IMR-90 (cell line): ENCODE data around the gene PPAN. TPM values are rescaled to one million over a fixed set of nuclear protein-coding genes. Genes with fewer than 3 reads are reported as not detected.

Experiments used
- ATAC-seq: fragments of 200-7000 bp; cut with Tn5 transposase; 2 replicates; pipeline ENCODE4 v1.9.1; 2020; ENCODE audit warnings: low read depth, mild to moderate bottlenecking, moderate library complexity
- BruUV-seq: library from RNA; stranded (reverse); fragments of 400-500 nt; replicated peaks from 2 replicates; lab custom pipeline; 2021; lab: Mats Ljungman, UMichigan
- CTCF ChIA-PET: fragments of 300-600 bp; formaldehyde crosslinking; extraction: SDS; loops from one replicate; lab custom pipeline; 2021; ENCODE audit warnings: antibody characterized with exemption; lab: Yijun Ruan, JAX
- POLR2A ChIA-PET: fragments of 300-600 bp; sonication (Branson Sonifier 250); formaldehyde crosslinking; loops from one replicate; lab custom pipeline; 2022; ENCODE audit warnings: antibody characterized with exemption; ENCODE audit not compliant: unreplicated experiment; lab: Charles Lee
- DNase-seq: peaks from one replicate; pipeline ENCODE4 v3.0.0; 2013
- H2AFZ ChIP-seq: replicated peaks from 2 replicates; pipeline ENCODE3; 2013; ENCODE audit warnings: low read length, mild to moderate bottlenecking; ENCODE audit not compliant: poor library complexity
- H2AK5ac ChIP-seq: 2 replicates; pipeline ENCODE4 v1.6.1; 2013; ENCODE audit warnings: low read depth, low read length, inconsistent platforms
- H2AK9ac ChIP-seq: replicated peaks from 2 replicates; pipeline ENCODE3; 2013; ENCODE audit warnings: mild to moderate bottlenecking, low read depth, low read length, moderate library complexity; ENCODE audit not compliant: poor library complexity
- H2BK120ac ChIP-seq: 2 replicates; pipeline ENCODE4 v1.6.1; 2013; ENCODE audit warnings: low read depth, low read length, inconsistent platforms
- H2BK15ac ChIP-seq: 3 replicates; pipeline ENCODE4 v1.6.1; 2013; ENCODE audit warnings: low read depth, low read length, inconsistent platforms
- H2BK20ac ChIP-seq: 2 replicates; pipeline ENCODE4 v1.6.1; 2013; ENCODE audit warnings: low read depth, mild to moderate bottlenecking, inconsistent platforms, low read length, moderate library complexity
- H2BK5ac ChIP-seq: 2 replicates; pipeline ENCODE4 v1.6.1; 2013; ENCODE audit warnings: mild to moderate bottlenecking, low read depth, low read length, inconsistent platforms; ENCODE audit not compliant: poor library complexity, severe bottlenecking
- H3K14ac ChIP-seq: replicated peaks from 2 replicates; pipeline ENCODE4 v1.6.1; 2013; ENCODE audit warnings: low read depth, low read length, inconsistent platforms
- H3K18ac ChIP-seq: 2 replicates; pipeline ENCODE4 v1.6.1; 2013; ENCODE audit warnings: low read depth, low read length, control low read depth
- H3K23ac ChIP-seq: 2 replicates; pipeline ENCODE4 v1.6.1; 2013; ENCODE audit warnings: low read depth, low read length, inconsistent platforms
- H3K27ac ChIP-seq: 2 replicates; pipeline ENCODE4 v1.5.1; 2013; ENCODE audit warnings: mild to moderate bottlenecking, control low read depth, low read length; ENCODE audit not compliant: insufficient read depth
- H3K27me3 ChIP-seq: 2 replicates; pipeline ENCODE4 v1.6.1; 2013; ENCODE audit warnings: low read length; ENCODE audit not compliant: control insufficient read depth, insufficient read depth
- H3K36me3 ChIP-seq: 2 replicates; pipeline ENCODE4 v1.6.1; 2013; ENCODE audit warnings: low read length, mixed read lengths; ENCODE audit not compliant: control insufficient read depth, insufficient read depth
- H3K4ac ChIP-seq: 2 replicates; pipeline ENCODE4 v1.6.1; 2013; ENCODE audit warnings: low read depth, low read length, inconsistent platforms
- H3K4me1 ChIP-seq: 2 replicates; pipeline ENCODE4 v1.6.1; 2013; ENCODE audit warnings: low read length, mixed read lengths; ENCODE audit not compliant: control insufficient read depth, insufficient read depth
- H3K4me2 ChIP-seq: 2 replicates; pipeline ENCODE4 v1.6.1; 2013; ENCODE audit warnings: low read depth, mild to moderate bottlenecking, control low read depth, low read length, moderate library complexity
- H3K4me3 ChIP-seq: 2 replicates; pipeline ENCODE4 v1.5.1; 2013; ENCODE audit warnings: low read depth, mild to moderate bottlenecking, control low read depth, low read length, moderate library complexity; ENCODE audit not compliant: insufficient read depth
- H3K56ac ChIP-seq: 2 replicates; pipeline ENCODE4 v1.6.1; 2013; ENCODE audit warnings: low read length, inconsistent platforms; ENCODE audit not compliant: insufficient read depth; ENCODE audit errors: extremely low read depth
- H3K79me1 ChIP-seq, 2 experiments: 2 replicates each; pipeline ENCODE4 v1.6.1; 2013; ENCODE audit warnings: low read length in 2 of 2, inconsistent platforms in 1 of 2, low read depth in 1 of 2
- H3K9ac ChIP-seq: 2 replicates; pipeline ENCODE4 v1.6.1; 2013; ENCODE audit warnings: low read depth, low read length, control low read depth
- H3K9me1 ChIP-seq: 2 replicates; pipeline ENCODE4 v1.6.1; 2013; ENCODE audit warnings: low read length, inconsistent platforms; ENCODE audit not compliant: insufficient read depth
- H3K9me3 ChIP-seq: 2 replicates; pipeline ENCODE4 v1.6.1; 2013; ENCODE audit warnings: low read length; ENCODE audit not compliant: control insufficient read depth, insufficient read depth
- H4K20me1 ChIP-seq: 2 replicates; pipeline ENCODE4 v1.6.1; 2013; ENCODE audit warnings: low read length, inconsistent platforms; ENCODE audit not compliant: insufficient read depth
- H4K5ac ChIP-seq: 2 replicates; pipeline ENCODE4 v1.6.1; 2013; ENCODE audit warnings: mild to moderate bottlenecking, low read depth, low read length, control low read depth
- H4K8ac ChIP-seq, 2 experiments: 2 replicates each; pipeline ENCODE4 v1.6.1; 2013; ENCODE audit warnings: low read depth in 2 of 2, low read length in 2 of 2, control low read depth in 1 of 2, inconsistent platforms in 1 of 2
- H4K91ac ChIP-seq: 2 replicates; pipeline ENCODE4 v1.6.1; 2013; ENCODE audit warnings: low read depth, low read length, inconsistent platforms; ENCODE audit not compliant: insufficient read depth
- BHLHE40 ChIP-seq: fragments of 150-350 bp; IDR thresholded peaks from 2 replicates; pipeline ENCODE4 v1.6.1; 2016; ENCODE audit warnings: mild to moderate bottlenecking, low read depth, low read length
- CEBPB ChIP-seq: IDR thresholded peaks from 2 replicates; pipeline ENCODE4 v1.6.1; 2012; ENCODE audit warnings: low read depth, low read length, improper control_type of control experiment
- CHD1 ChIP-seq: IDR thresholded peaks from 2 replicates; pipeline ENCODE4 v1.6.1; 2012; ENCODE audit warnings: low read depth, low read length, improper control_type of control experiment
- MAFK ChIP-seq: IDR thresholded peaks from 2 replicates; pipeline ENCODE4 v1.6.1; 2012; ENCODE audit warnings: low read depth, low read length, improper control_type of control experiment
- NFE2L2 ChIP-seq: fragments of 150-350 bp; IDR thresholded peaks from 2 replicates; pipeline ENCODE4 v1.6.1; 2016; ENCODE audit warnings: low read depth, mild to moderate bottlenecking, low read length
- RAD21 ChIP-seq: IDR thresholded peaks from 2 replicates; pipeline ENCODE4 v1.6.1; 2012; ENCODE audit warnings: low read length, improper control_type of control experiment
- RCOR1 ChIP-seq: IDR thresholded peaks from 2 replicates; pipeline ENCODE4 v1.6.1; 2012; ENCODE audit warnings: mild to moderate bottlenecking, low read length, improper control_type of control experiment; ENCODE audit not compliant: insufficient replicate concordance
- SMC3 ChIP-seq: fragments of 150-350 bp; IDR thresholded peaks from 2 replicates; pipeline ENCODE4 v1.6.1; 2016; ENCODE audit warnings: low read depth, mild to moderate bottlenecking, antibody characterized with exemption, low read length, moderate library complexity
- USF2 ChIP-seq: fragments of 150-350 bp; IDR thresholded peaks from 2 replicates; pipeline ENCODE4 v1.6.1; 2017; ENCODE audit warnings: mild to moderate bottlenecking, antibody characterized with exemption, low read length, low read depth
- WGBS, 2 experiments: methylation state at CpG; one replicate each; pipeline versions ENCODE4 v1.1.5 to v1.1.7; 2013; ENCODE audit warnings: missing lambda C conversion rate in 2 of 2; ENCODE audit not compliant: insufficient read length in 1 of 2; ENCODE audit errors: extremely low coverage in 2 of 2; 5-methylcytosine and 5-hydroxymethylcytosine counted together
- dilution Hi-C: fragments of 300-500 bp; cut with HindIII; formaldehyde crosslinking; loops from one replicate; pipeline ENCODE4 v1.14.3; 2018; ENCODE audit warnings: low sequenced_read_pairs; ENCODE audit not compliant: unreplicated experiment
- in situ Hi-C: fragments of 300-500 bp; cut with MboI; formaldehyde crosslinking; loops from 3 replicates; pipeline ENCODE4 v1.14.3; 2019; ENCODE audit warnings: low sequenced_read_pairs, inconsistent platforms, mixed read lengths
- intact Hi-C: fragments of 100-400 bp; cut with micrococcal nuclease; formaldehyde crosslinking; loops from 2 replicates; pipeline ENCODE4 v1.10.0; 2022
- polyA plus RNA-seq, 3 experiments: library from polyadenylated mRNA; depleted of rRNA; stranded (reverse); fragments of >200 nt; gene quantifications; 2 replicates each; pipeline ENCODE4 v1.2.3, GENCODE V29; 2012; ENCODE audit warnings: low replicate concordance in 1 of 3
- total RNA-seq: library from RNA; depleted of rRNA; stranded (reverse); fragments of >200 nt; gene quantifications from 2 replicates; pipeline ENCODE4 v1.2.3, GENCODE V29; 2012
- TF ChIP-seq, protein P1 (sequence below): fragments of 150-350 bp; IDR thresholded peaks from 2 replicates; pipeline ENCODE4 v1.6.1; 2016; ENCODE audit warnings: low read depth, mild to moderate bottlenecking, low read length, moderate library complexity, borderline replicate concordance

The PPAN gene
- total and polyA plus RNA-seq, 2 of the 4 experiments (the other 2 are of a cell fraction) = 24.0 to 41.6 TPM

GRCh38 chr19:10111405-10111811 is 5.2 kb downstream of the PPAN start, which contains the start of gene P2RY11:
TSS of gene P2RY11 (plus strand) at chr19:10111693. CDS start at chr19:10111722, 29 bp downstream.
- H3K4ac ChIP-seq = no peak within 1 kb of the TSS
- DNase-seq (no peak), ATAC-seq (no peak)
- no peak within 1 kb of the TSS for H3K23ac ChIP-seq
- CTCF ChIA-PET = no interaction called here
- H4K91ac ChIP-seq = no peak within 1 kb of the TSS
- peaks cover 19% of the 10 kb centered on the region for H4K20me1 ChIP-seq
- H2BK15ac ChIP-seq = no peak within 1 kb of the TSS
- no peak within 1 kb of the TSS for H2BK20ac ChIP-seq
- peaks cover 60% of the 10 kb centered on the region for H3K36me3 ChIP-seq
- no peaks in the 10 kb centered on the region for H3K9me1 ChIP-seq
- no peaks in the 10 kb centered on the region for H3K9me3 ChIP-seq
- POLR2A ChIA-PET = no interaction called here
- peak within 1 kb of the TSS; percentile 76 for H2AK9ac ChIP-seq
- intact Hi-C loops = no loop called here
- 60% methylated on average over 1 of the region's 8 CpGs; no CpG with 5 or more reads in 1 of the 2 experiments for WGBS, 2 experiments
- in situ Hi-C loops = no loop called here
- H3K27ac ChIP-seq = no peak within 1 kb of the TSS
- H4K5ac ChIP-seq = no peak within 1 kb of the TSS
- dilution Hi-C loops = no loop called here
- H3K4me2 ChIP-seq = no peak within 1 kb of the TSS
- H3K27me3 ChIP-seq = no peaks in the 10 kb centered on the region
- peak within 1 kb of the TSS; percentile 32 for H2AFZ ChIP-seq
- peak within 1 kb of the TSS in 1 of 2 experiments; percentile 33; a peak in 1 of 4 replicates for H4K8ac ChIP-seq
- no peak within 1 kb of the TSS for H3K56ac ChIP-seq
- peaks cover 2% of the 10 kb centered on the region for H3K4me1 ChIP-seq
- TF ChIP-seq USF2 (no peak), CEBPB (no peak), NFE2L2 (no peak), MAFK (no peak), CHD1 (no peak), SMC3 (no peak), RAD21 (no peak), RCOR1 (no peak), BHLHE40 (no peak)
- TF ChIP-seq, protein P1, sequence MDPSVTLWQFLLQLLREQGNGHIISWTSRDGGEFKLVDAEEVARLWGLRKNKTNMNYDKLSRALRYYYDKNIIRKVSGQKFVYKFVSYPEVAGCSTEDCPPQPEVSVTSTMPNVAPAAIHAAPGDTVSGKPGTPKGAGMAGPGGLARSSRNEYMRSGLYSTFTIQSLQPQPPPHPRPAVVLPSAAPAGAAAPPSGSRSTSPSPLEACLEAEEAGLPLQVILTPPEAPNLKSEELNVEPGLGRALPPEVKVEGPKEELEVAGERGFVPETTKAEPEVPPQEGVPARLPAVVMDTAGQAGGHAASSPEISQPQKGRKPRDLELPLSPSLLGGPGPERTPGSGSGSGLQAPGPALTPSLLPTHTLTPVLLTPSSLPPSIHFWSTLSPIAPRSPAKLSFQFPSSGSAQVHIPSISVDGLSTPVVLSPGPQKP = no peak
- no peak within 1 kb of the TSS for H2AK5ac ChIP-seq
- H2BK5ac ChIP-seq = peak within 1 kb of the TSS; percentile 14
- H3K14ac ChIP-seq = no peak within 1 kb of the TSS
- no peak within 1 kb of the TSS for H3K4me3 ChIP-seq
- H3K79me1 ChIP-seq = peaks cover 16 to 43% of the 10 kb centered on the region in 2 experiments
- H3K18ac ChIP-seq = no peak within 1 kb of the TSS
- no TSS peak for BruUV-seq
- H2BK120ac ChIP-seq = no peak within 1 kb of the TSS
- H3K9ac ChIP-seq = no peak within 1 kb of the TSS
